G401.6 (cell line): ENCODE data around the gene ANKS1B.

Source experiments
- FAIRE-seq: peaks from 2 replicates; lab custom pipeline; 2012; peaks lifted over from hg19 to GRCh38; lab: Jason Lieb, UNC

ANKS1B gene

GRCh38 chr12:99959549-99960170 is 25.1 kb downstream of the ANKS1B start:
- FAIRE-seq: no peak

- FAIRE-seq: no peak
These were observed 26.8 kb downstream of the ANKS1B start for GRCh38 chr12:99957866-99958466.

GRCh38 chr12:99954724-99955123 is 30.0 kb downstream of the ANKS1B start:
- FAIRE-seq: no peak

- no peak for FAIRE-seq
These were observed 36.4 kb downstream of the ANKS1B start for GRCh38 chr12:99948370-99948769.

- no peak for FAIRE-seq
These were observed 38.6 kb downstream of the ANKS1B start for GRCh38 chr12:99946131-99946530.

GRCh38 chr12:99935608-99936007 is 49.1 kb downstream of the ANKS1B start:
- FAIRE-seq: no peak

- FAIRE-seq: no peak
These were observed 58.1 kb downstream of the ANKS1B start for GRCh38 chr12:99926511-99927169.

- FAIRE-seq: no peak
These were observed 64.3 kb downstream of the ANKS1B start for GRCh38 chr12:99920353-99920960.

GRCh38 chr12:99917711-99918402 is 66.9 kb downstream of the ANKS1B start:
- no peak for FAIRE-seq

- no peak for FAIRE-seq
These were observed 68.2 kb downstream of the ANKS1B start for GRCh38 chr12:99916555-99916954.

- FAIRE-seq: no peak
These were observed 69.3 kb downstream of the ANKS1B start for GRCh38 chr12:99915251-99916082.

GRCh38 chr12:99914206-99914605 is 70.5 kb downstream of the ANKS1B start:
- no peak for FAIRE-seq

- no peak for FAIRE-seq
These were observed 72.8 kb downstream of the ANKS1B start for GRCh38 chr12:99911967-99912366.

- FAIRE-seq: no peak
These were observed 73.7 kb downstream of the ANKS1B start for GRCh38 chr12:99911081-99911480.

GRCh38 chr12:99910342-99910741 is 74.4 kb downstream of the ANKS1B start:
- FAIRE-seq: no peak

GRCh38 chr12:99906786-99907579 is 77.8 kb downstream of the ANKS1B start:
- no peak for FAIRE-seq

GRCh38 chr12:99901181-99901580 is 83.6 kb downstream of the ANKS1B start:
- FAIRE-seq: no peak

- no peak for FAIRE-seq
These were observed 86.1 kb downstream of the ANKS1B start for GRCh38 chr12:99898645-99899044.

GRCh38 chr12:99879439-99879838 is 105.3 kb downstream of the ANKS1B start:
- no peak for FAIRE-seq

- no peak for FAIRE-seq
These were observed 109.7 kb downstream of the ANKS1B start for GRCh38 chr12:99875081-99875480.

GRCh38 chr12:99870085-99870484 is 114.7 kb downstream of the ANKS1B start:
- FAIRE-seq: no peak
